Activated CD4-positive, alpha-beta T cell treated with anti-CD3 and anti-CD28 coated beads, Interleukin-2, amount 10 ng/mL, durations not matched to agents 24 days and 14 days (primary cell): Measurements from ENCODE around the gene HLF. TPM values are rescaled to one million over a fixed set of nuclear protein-coding genes. Genes with fewer than 3 reads are reported as not detected.
A peak's percentile ranks its signal among the peaks of the same experiment; 100 is the strongest.

Experiments used
- DNase-seq: peaks from one replicate; pipeline ENCODE4 v3.0.0; 2022
- H3K27ac Mint-ChIP-seq: one replicate; pipeline ENCODE4 v1.8.0; 2022; ENCODE audit warnings: mild to moderate bottlenecking, mixed read lengths
- H3K27me3 Mint-ChIP-seq: one replicate; pipeline ENCODE4 v1.8.0; 2022; ENCODE audit warnings: mixed read lengths
- H3K36me3 Mint-ChIP-seq: one replicate; pipeline ENCODE4 v1.8.0; 2022; ENCODE audit warnings: low read depth, mild to moderate bottlenecking, mixed read lengths
- H3K4me1 Mint-ChIP-seq: one replicate; pipeline ENCODE4 v1.8.0; 2021; ENCODE audit warnings: mixed read lengths
- H3K4me3 Mint-ChIP-seq: one replicate; pipeline ENCODE4 v1.8.0; 2022; ENCODE audit warnings: mild to moderate bottlenecking, moderate library complexity, mixed read lengths
- H3K9me3 Mint-ChIP-seq: one replicate; pipeline ENCODE4 v1.8.0; 2021; ENCODE audit warnings: mixed read lengths
- intact Hi-C: fragments of 100-400 bp; cut with micrococcal nuclease; formaldehyde crosslinking; loops from one replicate; pipeline ENCODE4 v1.15.1; 2023
- total RNA-seq: library from RNA; stranded (reverse); gene quantifications from 2 replicates; pipeline ENCODE4 v1.2.3, GENCODE V29; 2022

Gene HLF
- total RNA-seq, 1 donor from 2014 or later, result 1.3 TPM

DNA sequence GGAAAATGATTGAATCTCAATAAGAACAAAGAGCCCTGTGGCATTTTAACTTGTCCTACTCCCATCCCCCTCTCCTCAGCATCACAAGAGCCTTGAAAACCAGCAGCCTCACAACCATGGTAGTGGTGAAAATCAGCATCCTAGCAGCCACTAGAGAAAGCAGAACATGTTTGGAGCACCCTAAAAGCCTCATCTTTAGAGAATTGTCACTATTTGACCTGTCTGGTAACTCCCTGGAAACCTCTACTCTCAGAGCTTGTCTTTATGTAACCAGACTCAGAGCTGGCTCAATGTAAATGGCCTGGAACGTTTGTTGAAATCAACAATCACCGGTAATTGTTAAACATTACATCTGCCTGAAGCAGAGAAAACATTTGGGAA, 86.1 kb downstream of the HLF start:
- no peak for DNase-seq
- no peaks in the 10 kb centered on the region for H3K36me3 Mint-ChIP-seq
- H3K27ac Mint-ChIP-seq, result no peak overlapping the region
- no peaks in the 10 kb centered on the region for H3K9me3 Mint-ChIP-seq
- H3K4me1 Mint-ChIP-seq, result peaks cover 25% of the 10 kb centered on the region
- no peak overlapping the region for H3K4me3 Mint-ChIP-seq
- intact Hi-C loops, result no loop called here
- H3K27me3 Mint-ChIP-seq, result peaks cover 15% of the 10 kb centered on the region

DNA sequence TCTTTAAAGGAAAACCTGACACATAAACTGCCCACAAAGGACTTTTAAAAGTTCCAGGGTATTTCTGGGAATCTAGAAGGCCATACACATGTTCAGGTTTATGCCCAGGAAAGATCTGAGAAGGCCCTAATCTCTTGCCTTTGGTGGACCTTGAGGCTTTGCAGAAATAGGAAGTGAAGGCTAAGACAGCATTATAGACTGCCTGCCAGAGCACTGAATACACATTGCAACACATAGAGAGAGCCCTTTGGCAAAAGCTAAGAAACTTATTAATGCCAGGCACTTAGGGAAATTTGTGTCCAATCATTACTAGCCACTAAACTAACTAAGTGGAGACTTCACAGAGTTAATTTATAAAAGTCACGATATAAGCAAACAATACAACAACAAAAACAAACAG, 86.5 kb downstream of the HLF start:
- Mint-ChIP-seq H3K36me3 (no peaks in the 10 kb centered on the region), H3K27ac (no peak overlapping the region), H3K4me3 (no peak overlapping the region), H3K27me3 (peaks cover 16% of the 10 kb centered on the region), H3K4me1 (peaks cover 25% of the 10 kb centered on the region), H3K9me3 (no peaks in the 10 kb centered on the region)
- DNase-seq, result no peak
- intact Hi-C loops, result no loop called here

DNA sequence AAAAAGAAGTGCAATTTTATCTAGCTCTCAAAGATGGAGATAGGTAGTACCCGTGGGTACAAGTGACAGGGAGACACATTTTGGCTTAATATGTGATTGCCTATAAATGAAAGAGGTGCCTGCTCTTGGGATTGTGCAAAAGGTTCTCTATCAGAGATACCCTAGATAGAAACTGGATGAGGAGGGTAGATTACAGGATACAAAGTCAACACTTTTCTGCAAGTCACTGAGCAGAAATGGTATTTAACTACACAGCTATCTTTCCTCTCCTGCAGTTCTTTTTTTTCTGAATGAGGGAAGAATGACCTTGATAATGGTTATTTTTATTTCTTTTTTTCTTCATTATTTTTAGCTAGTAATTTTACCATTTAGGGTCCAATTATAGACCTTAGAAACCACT, 89.2 kb downstream of the HLF start:
- Mint-ChIP-seq H3K4me3 (no peak overlapping the region), H3K4me1 (peaks cover 11% of the 10 kb centered on the region)

GRCh38 chr17:55354941-55355340, 90.2 kb downstream of the HLF start:
- Mint-ChIP-seq H3K4me3 (no peak overlapping the region), H3K27me3 (peaks cover 23% of the 10 kb centered on the region)
- intact Hi-C loops, result loop anchor here (5.0 kb wide), 1 partner anchor 157 kb away; the partner anchor contains the start of gene SMIM36

More for the DNA sequence above, 89.2 kb downstream of the HLF start:
- Mint-ChIP-seq H3K27ac (no peak overlapping the region), H3K36me3 (no peaks in the 10 kb centered on the region), H3K27me3 (peaks cover 23% of the 10 kb centered on the region), H3K9me3 (no peaks in the 10 kb centered on the region)
- intact Hi-C loops, result no loop called here
- DNase-seq, result no peak

GRCh38 chr17:55356434-55357328, 91.9 kb downstream of the HLF start:
- Mint-ChIP-seq H3K36me3 (no peaks in the 10 kb centered on the region), H3K4me3 (no peak overlapping the region), H3K4me1 (peaks cover 4% of the 10 kb centered on the region), H3K9me3 (peaks cover 9% of the 10 kb centered on the region), H3K27me3 (peaks cover 33% of the 10 kb centered on the region), H3K27ac (no peak overlapping the region)
- intact Hi-C loops, result loop anchor here (5.0 kb wide), 1 partner anchor 156 kb away; the partner anchor contains the start of gene SMIM36
- peak; percentile 92 for DNase-seq

More at GRCh38 chr17:55354941-55355340, 90.2 kb downstream of the HLF start:
- DNase-seq, result no peak
- H3K27ac Mint-ChIP-seq, result no peak overlapping the region
- H3K9me3 Mint-ChIP-seq, result no peaks in the 10 kb centered on the region
- H3K36me3 Mint-ChIP-seq, result no peaks in the 10 kb centered on the region
- peaks cover 7% of the 10 kb centered on the region for H3K4me1 Mint-ChIP-seq

GRCh38 chr17:55360971-55361370, 96.2 kb downstream of the HLF start:
- intact Hi-C loops, result no loop called here
- H3K9me3 Mint-ChIP-seq, result peaks cover 9% of the 10 kb centered on the region
- peaks cover 26% of the 10 kb centered on the region for H3K27me3 Mint-ChIP-seq
- DNase-seq, result no peak
- no peaks in the 10 kb centered on the region for H3K4me1 Mint-ChIP-seq
- no peak overlapping the region for H3K27ac Mint-ChIP-seq
- no peaks in the 10 kb centered on the region for H3K36me3 Mint-ChIP-seq
- no peak overlapping the region for H3K4me3 Mint-ChIP-seq

DNA sequence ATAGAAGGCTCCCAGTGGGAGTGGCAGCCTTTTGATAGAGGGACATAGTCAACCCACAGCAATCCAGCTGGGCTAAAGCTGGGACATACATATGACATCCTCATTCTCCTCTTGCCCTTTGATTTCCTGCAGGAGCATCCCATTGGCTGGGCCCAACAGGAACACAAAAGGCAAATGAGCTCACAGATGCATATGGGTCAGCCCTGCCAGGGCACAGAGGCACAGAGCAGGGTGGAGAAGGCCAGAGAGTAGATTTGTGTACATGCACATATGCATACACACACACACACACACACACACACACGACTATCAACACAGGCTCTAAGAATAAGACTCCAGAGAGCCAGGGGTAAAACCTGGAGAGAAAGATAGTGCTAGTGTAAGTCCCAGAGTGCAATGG, 98.3 kb downstream of the HLF start:
- Mint-ChIP-seq H3K9me3 (peaks cover 9% of the 10 kb centered on the region), H3K4me1 (no peaks in the 10 kb centered on the region), H3K27me3 (peaks cover 27% of the 10 kb centered on the region), H3K36me3 (no peaks in the 10 kb centered on the region), H3K27ac (no peak overlapping the region), H3K4me3 (no peak overlapping the region)
- no peak for DNase-seq
- intact Hi-C loops, result no loop called here

GRCh38 chr17:55366020-55366481, 101.3 kb downstream of the HLF start:
- Mint-ChIP-seq H3K36me3 (no peaks in the 10 kb centered on the region), H3K4me3 (no peak overlapping the region), H3K27me3 (peaks cover 24% of the 10 kb centered on the region), H3K27ac (no peak overlapping the region), H3K4me1 (peaks cover 3% of the 10 kb centered on the region), H3K9me3 (peaks cover 4% of the 10 kb centered on the region)
- intact Hi-C loops, result no loop called here
- no peak for DNase-seq

GRCh38 chr17:55368706-55369105, 103.9 kb downstream of the HLF start:
- H3K27ac Mint-ChIP-seq, result no peak overlapping the region
- H3K36me3 Mint-ChIP-seq, result no peaks in the 10 kb centered on the region
- peaks cover 14% of the 10 kb centered on the region for H3K27me3 Mint-ChIP-seq
- DNase-seq, result no peak
- intact Hi-C loops, result no loop called here
- H3K4me3 Mint-ChIP-seq, result no peak overlapping the region
- H3K4me1 Mint-ChIP-seq, result peaks cover 3% of the 10 kb centered on the region
- no peaks in the 10 kb centered on the region for H3K9me3 Mint-ChIP-seq

Other genes with a start within 250 kb of the HLF start
- gene MMD, start 156.9 kb downstream of the HLF start, total RNA-seq, result 21.7 and 23.4 TPM in 2 replicates
- gene SMIM36, start 246.5 kb downstream of the HLF start, total RNA-seq, result not detected in 2 replicates